Loucy (cell line): ENCODE measurements around the gene FOXL3.

Source experiments
- H2AFZ ChIP-seq: fragments of 200-600 bp; sonication (generic); 2 replicates; pipeline ENCODE4 v1.6.0; 2016; ENCODE audit warnings: antibody characterized with exemption, mild to moderate bottlenecking, low read length, moderate library complexity
- H3F3A ChIP-seq: fragments of 200-600 bp; 2 replicates; pipeline ENCODE4 v1.6.0; 2016; ENCODE audit warnings: antibody characterized with exemption, low read depth, mild to moderate bottlenecking
- H3K27me3 ChIP-seq: fragments of 200-600 bp; sonication (generic); 2 replicates; pipeline ENCODE4 v1.6.1; 2014; ENCODE audit warnings: low read length, mild to moderate bottlenecking; ENCODE audit not compliant: insufficient read depth, poor library complexity, severe bottlenecking
- H3K36me3 ChIP-seq: fragments of 200-600 bp; sonication (generic); 2 replicates; pipeline ENCODE4 v1.6.1; 2016; ENCODE audit warnings: low read length; ENCODE audit not compliant: insufficient read depth
- H3K4me1 ChIP-seq: fragments of 200-600 bp; sonication (generic); 2 replicates; pipeline ENCODE4 v1.5.1; 2014; ENCODE audit warnings: low read length, mild to moderate bottlenecking; ENCODE audit not compliant: insufficient read depth, poor library complexity, severe bottlenecking
- H3K4me2 ChIP-seq: fragments of 200-600 bp; sonication (generic); 2 replicates; pipeline ENCODE4 v1.6.0; 2014; ENCODE audit warnings: antibody characterized with exemption, low read length, low read depth, mild to moderate bottlenecking; ENCODE audit not compliant: poor library complexity, severe bottlenecking
- H3K4me3 ChIP-seq: fragments of 200-600 bp; sonication (generic); 2 replicates; pipeline ENCODE4 v1.5.1; 2014; ENCODE audit warnings: low read length, mild to moderate bottlenecking, mixed read lengths; ENCODE audit not compliant: poor library complexity, severe bottlenecking
- H3K79me2 ChIP-seq: fragments of 200-600 bp; sonication (generic); 2 replicates; pipeline ENCODE4 v1.6.1; 2014; ENCODE audit warnings: low read length; ENCODE audit not compliant: insufficient read depth
- H3K9ac ChIP-seq: fragments of 200-600 bp; sonication (generic); 2 replicates; pipeline ENCODE4 v1.6.0; 2014; ENCODE audit warnings: mild to moderate bottlenecking, low read depth, low read length, moderate library complexity; ENCODE audit not compliant: poor library complexity, severe bottlenecking
- H3K9me2 ChIP-seq: fragments of 200-600 bp; sonication (generic); replicated peaks from 2 replicates; pipeline ENCODE4 v1.6.1; 2016; ENCODE audit warnings: low read depth, low read length, mixed read lengths
- H3K9me3 ChIP-seq: fragments of 200-600 bp; sonication (generic); 2 replicates; pipeline ENCODE4 v1.6.1; 2014; ENCODE audit warnings: mild to moderate bottlenecking, antibody characterized with exemption, low read length, low read depth; ENCODE audit not compliant: insufficient read depth
- H4K20me1 ChIP-seq: fragments of 200-600 bp; sonication (generic); 2 replicates; pipeline ENCODE4 v1.6.0; 2014; ENCODE audit warnings: antibody characterized with exemption, low read length, mild to moderate bottlenecking; ENCODE audit not compliant: insufficient read depth, poor library complexity, severe bottlenecking
- EZH2phosphoT487 ChIP-seq: fragments of 200-600 bp; IDR thresholded peaks from 2 replicates; pipeline ENCODE4 v1.6.1; 2018; ENCODE audit warnings: antibody characterized with exemption, mild to moderate bottlenecking, moderate library complexity, borderline replicate concordance
- TF ChIP-seq, protein P1 (sequence below): fragments of 200-600 bp; sonication (generic); conservative IDR thresholded peaks from 2 replicates; pipeline ENCODE4 v1.5.1; 2014; ENCODE audit warnings: mild to moderate bottlenecking, antibody characterized with exemption, low read length

Gene FOXL3

DNA sequence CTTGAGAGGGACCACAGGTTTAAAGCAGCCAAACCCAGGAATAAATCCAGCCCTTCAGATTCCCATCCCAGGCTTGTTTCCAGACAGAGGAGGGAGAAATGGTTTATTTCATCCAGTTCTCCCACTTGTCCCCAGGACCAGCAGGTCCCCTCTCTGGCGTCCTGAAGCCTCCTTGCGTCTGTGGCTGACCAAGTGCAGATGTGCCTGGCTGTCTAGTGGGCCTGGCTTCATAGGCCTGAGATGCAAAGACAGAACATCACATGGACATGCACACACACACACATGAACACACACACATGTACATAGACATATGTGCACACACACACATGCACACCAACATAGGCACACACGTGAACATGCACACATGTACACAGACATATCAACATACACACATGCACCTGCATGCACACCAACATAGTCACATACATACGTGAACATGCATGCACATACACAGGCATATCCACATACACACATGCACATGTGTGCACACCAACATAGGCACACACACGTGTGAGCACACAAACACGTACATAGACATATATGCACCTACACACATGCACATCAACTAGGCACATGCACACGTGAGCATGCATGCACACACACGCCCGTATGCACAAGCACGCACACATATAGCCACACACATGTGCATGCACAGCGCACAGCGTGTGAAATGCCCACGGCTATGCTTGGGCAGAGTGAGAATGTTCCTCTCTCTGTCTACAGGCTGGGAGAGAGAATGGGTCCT is 10.7 kb downstream of the FOXL3 start:
- no peak for TF ChIP-seq EZH2phosphoT487
- TF ChIP-seq, protein P1, sequence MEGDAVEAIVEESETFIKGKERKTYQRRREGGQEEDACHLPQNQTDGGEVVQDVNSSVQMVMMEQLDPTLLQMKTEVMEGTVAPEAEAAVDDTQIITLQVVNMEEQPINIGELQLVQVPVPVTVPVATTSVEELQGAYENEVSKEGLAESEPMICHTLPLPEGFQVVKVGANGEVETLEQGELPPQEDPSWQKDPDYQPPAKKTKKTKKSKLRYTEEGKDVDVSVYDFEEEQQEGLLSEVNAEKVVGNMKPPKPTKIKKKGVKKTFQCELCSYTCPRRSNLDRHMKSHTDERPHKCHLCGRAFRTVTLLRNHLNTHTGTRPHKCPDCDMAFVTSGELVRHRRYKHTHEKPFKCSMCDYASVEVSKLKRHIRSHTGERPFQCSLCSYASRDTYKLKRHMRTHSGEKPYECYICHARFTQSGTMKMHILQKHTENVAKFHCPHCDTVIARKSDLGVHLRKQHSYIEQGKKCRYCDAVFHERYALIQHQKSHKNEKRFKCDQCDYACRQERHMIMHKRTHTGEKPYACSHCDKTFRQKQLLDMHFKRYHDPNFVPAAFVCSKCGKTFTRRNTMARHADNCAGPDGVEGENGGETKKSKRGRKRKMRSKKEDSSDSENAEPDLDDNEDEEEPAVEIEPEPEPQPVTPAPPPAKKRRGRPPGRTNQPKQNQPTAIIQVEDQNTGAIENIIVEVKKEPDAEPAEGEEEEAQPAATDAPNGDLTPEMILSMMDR = no peak
- Histone ChIP-seq H3K4me3 (no peak overlapping the region), H4K20me1 (no peaks in the 10 kb centered on the region), H2AFZ (no peak overlapping the region), H3K27me3 (no peaks in the 10 kb centered on the region), H3K9ac (no peak overlapping the region), H3K4me2 (no peak overlapping the region), H3K9me3 (peaks cover 41% of the 10 kb centered on the region; the same call in 1 of the 2 replicates), H3K36me3 (no peaks in the 10 kb centered on the region), H3F3A (no peaks in the 10 kb centered on the region), H3K9me2 (no peaks in the 10 kb centered on the region), H3K4me1 (no peaks in the 10 kb centered on the region), H3K79me2 (no peaks in the 10 kb centered on the region)

DNA sequence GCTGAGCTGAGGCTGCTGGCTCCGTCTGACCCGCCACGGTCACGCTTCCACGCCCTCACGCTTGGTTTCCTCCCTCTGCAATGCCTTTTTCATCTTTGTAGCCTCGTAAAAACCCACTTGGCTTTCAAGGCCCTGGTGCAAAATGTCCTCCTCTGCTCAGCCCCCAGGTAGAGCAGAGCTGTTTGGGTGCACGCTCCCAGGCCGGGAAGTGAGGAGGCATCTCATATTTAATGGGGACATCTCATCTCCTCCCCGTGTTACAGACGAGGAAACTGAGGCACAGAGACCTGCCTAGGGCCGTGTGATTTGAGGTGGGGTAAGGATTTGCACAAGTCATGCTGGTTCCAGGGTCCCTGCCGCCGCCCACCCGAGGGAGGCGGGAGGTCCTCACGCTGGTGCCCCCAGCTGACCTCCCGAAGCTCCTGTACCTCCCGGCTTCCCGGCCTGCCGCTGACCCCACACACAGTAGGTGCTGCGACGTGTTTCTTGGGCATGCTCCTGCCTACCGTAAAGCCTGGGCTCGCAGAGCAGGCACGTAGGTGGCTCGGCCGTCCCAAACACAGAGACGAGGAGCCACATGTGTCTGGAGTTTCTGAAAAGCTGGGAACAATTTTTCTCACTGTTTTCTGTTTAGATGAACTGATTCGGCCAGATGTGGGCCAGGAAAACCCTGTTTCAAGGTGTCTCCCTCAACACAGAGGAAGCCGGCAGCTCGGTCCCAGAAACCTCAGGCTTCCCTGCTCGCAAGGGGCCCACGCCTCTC is 11.5 kb downstream of the FOXL3 start:
- H3K4me2 ChIP-seq = no peak overlapping the region
- no peaks in the 10 kb centered on the region for H4K20me1 ChIP-seq
- H3K9ac ChIP-seq = no peak overlapping the region
- H3K4me1 ChIP-seq = no peaks in the 10 kb centered on the region
- H3K27me3 ChIP-seq = no peaks in the 10 kb centered on the region
- H3K4me3 ChIP-seq = no peak overlapping the region
- peaks cover 38% of the 10 kb centered on the region; the same call in 1 of the 2 replicates for H3K9me3 ChIP-seq
- no peaks in the 10 kb centered on the region for H3F3A ChIP-seq
- H2AFZ ChIP-seq = no peak overlapping the region
- no peaks in the 10 kb centered on the region for H3K79me2 ChIP-seq
- no peaks in the 10 kb centered on the region for H3K36me3 ChIP-seq
- no peak for TF ChIP-seq EZH2phosphoT487
- TF ChIP-seq, protein P1 = no peak
- H3K9me2 ChIP-seq = no peaks in the 10 kb centered on the region

DNA sequence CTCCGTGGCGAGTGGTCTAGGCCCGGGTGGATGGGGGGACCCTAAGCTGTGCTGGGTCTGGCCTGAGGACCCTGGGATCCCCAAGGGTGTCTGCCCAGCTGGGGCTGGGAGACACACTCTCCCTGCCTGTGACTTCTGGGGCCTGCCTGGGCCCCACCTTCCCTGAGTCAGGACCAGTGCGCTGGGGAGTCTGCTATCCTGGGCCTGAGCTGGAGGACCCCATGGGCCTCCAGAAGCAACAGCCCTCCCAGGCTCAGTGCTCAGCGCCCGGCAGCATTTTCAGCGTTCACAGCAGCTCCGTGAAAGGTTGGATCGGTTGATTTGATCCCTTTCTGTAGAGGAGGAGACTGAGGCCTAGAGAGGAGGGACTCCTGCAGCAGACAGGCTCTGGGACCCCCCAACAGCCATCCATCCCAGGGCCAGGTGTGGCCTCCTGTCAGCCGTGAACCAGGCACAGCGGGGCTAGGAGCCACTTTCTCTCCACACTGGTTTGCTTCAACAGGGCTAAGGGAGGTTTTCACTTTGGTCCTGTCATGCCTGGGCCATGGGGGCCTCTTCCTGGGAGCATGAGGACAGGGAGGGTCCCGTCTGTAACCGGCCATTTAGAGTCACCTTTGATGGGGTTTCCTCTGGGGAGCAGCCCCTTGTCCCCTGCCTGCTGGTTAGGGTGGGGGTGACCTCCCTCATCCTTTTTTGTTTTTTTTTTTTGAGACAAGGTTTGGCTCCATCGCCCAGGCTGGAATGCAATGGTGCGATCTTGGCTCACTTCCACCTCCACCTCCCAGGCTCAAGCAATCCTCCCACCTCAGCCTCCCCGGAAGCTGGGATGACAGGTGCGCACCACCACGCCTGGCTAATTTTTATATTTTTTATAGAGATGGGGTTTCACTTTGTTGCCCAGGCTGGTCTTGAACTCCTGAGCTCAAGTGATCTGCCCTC is 12.4 kb downstream of the FOXL3 start:
- Histone ChIP-seq H3K9ac (no peak overlapping the region), H3K4me2 (no peak overlapping the region), H3K9me2 (no peaks in the 10 kb centered on the region), H2AFZ (no peak overlapping the region), H3K9me3 (peaks cover 40% of the 10 kb centered on the region; the same call in 1 of the 2 replicates), H3K79me2 (no peaks in the 10 kb centered on the region), H3K4me1 (no peaks in the 10 kb centered on the region), H3K27me3 (no peaks in the 10 kb centered on the region), H3F3A (no peaks in the 10 kb centered on the region), H3K36me3 (no peaks in the 10 kb centered on the region), H3K4me3 (no peak overlapping the region), H4K20me1 (no peaks in the 10 kb centered on the region)
- TF ChIP-seq EZH2phosphoT487 = no peak
- TF ChIP-seq, protein P1 = no peak
